Heart left ventricle (tissue), 16 donors: ENCODE data around the gene PCSK5. TPM values are rescaled to one million over a fixed set of nuclear protein-coding genes. Genes with fewer than 3 reads are reported as not detected.

Source experiments
- ATAC-seq, 4 donors: fragments of 200-7000 bp; cut with Tn5 transposase; one replicate each; pipeline ENCODE4 v1.9.1; 2020 to 2022; ENCODE audit warnings: moderate library complexity in 4 of 4, mild to moderate bottlenecking in 3 of 4, moderate number of reproducible peaks in 1 of 4
- DNase-seq, 5 donors: peaks; one replicate each; pipeline ENCODE4 v3.0.0-alpha.2; 2020
- H3K27ac ChIP-seq, 12 donors: fragments of 200-600 bp; sonication (generic) in 4 of 12; one replicate each; pipeline versions ENCODE4 v1.5.0 to v1.8.0; 2016 to 2022; ENCODE audit warnings: mild to moderate bottlenecking in 2 of 12
- H3K27me3 ChIP-seq, 9 donors: fragments of 200-600 bp; sonication (generic) in 2 of 9; one replicate each; pipeline versions ENCODE4 v1.5.1 to v1.8.0; 2016 to 2022; ENCODE audit warnings: mild to moderate bottlenecking in 3 of 9
- H3K36me3 ChIP-seq, 9 donors: fragments of 200-600 bp; sonication (generic) in 2 of 9; one replicate each; pipeline versions ENCODE4 v1.5.0 to v1.8.0; 2018 to 2022; ENCODE audit warnings: mild to moderate bottlenecking in 2 of 9
- H3K4me1 ChIP-seq, 12 donors: fragments of 200-600 bp; sonication (generic) in 4 of 12; one replicate each; pipeline versions ENCODE4 v1.5.0 to v1.8.0; 2016 to 2022; ENCODE audit warnings: mild to moderate bottlenecking in 3 of 12
- H3K4me3 ChIP-seq, 12 donors: fragments of 200-600 bp; sonication (generic) in 4 of 12; one replicate each; pipeline versions ENCODE4 v1.5.0 to v1.8.0; 2017 to 2022; ENCODE audit warnings: mild to moderate bottlenecking in 9 of 12, moderate library complexity in 4 of 12
- H3K9me3 ChIP-seq, 12 donors: fragments of 200-600 bp; sonication (generic) in 4 of 12; one replicate each; pipeline versions ENCODE4 v1.5.0 to v1.8.0; 2016 to 2022; ENCODE audit warnings: mild to moderate bottlenecking in 1 of 12
- POLR2A ChIP-seq, 2 donors: fragments of 450-650 bp; IDR thresholded peaks; one replicate each; pipeline ENCODE4 v1.6.1; 2017; ENCODE audit warnings: antibody characterized with exemption in 2 of 2, mild to moderate bottlenecking in 2 of 2, moderate library complexity in 2 of 2
- WGBS, 4 donors: extraction: QIAGEN DNeasy Blood & Tissue Kit in 2 of 4; methylation state at CpG; one replicate each; pipeline versions ENCODE4 v1.1.5 to v1.1.7; 2013 to 2018; 5-methylcytosine and 5-hydroxymethylcytosine counted together
- intact Hi-C, 10 donors: fragments of 100-400 bp; cut with DNase I; formaldehyde crosslinking; loops; one replicate each; pipeline versions ENCODE4 v1.11.1 to v1.14.2; 2022
- polyA plus RNA-seq, 2 donors: library from polyadenylated mRNA; stranded (reverse); fragments of 200-250 nt; gene quantifications; one replicate each; pipeline ENCODE4 v1.2.3, GENCODE V29; 2013
- total RNA-seq, 9 donors: library from RNA; depleted of rRNA in 2 of 9; stranded (reverse); fragments of >200 nt in 2 of 9; fragmentation: NEBNext Ultra II Directional in 3 of 9; extraction: Animal tissue kit (Norgen Biotek cat#: 25700) in 3 of 9; gene quantifications; one replicate each; pipeline versions ENCODE4 v1.1.0 to v1.2.4, GENCODE V29; 2016 to 2023
- TF ChIP-seq, protein P1 (sequence below), 12 donors: fragments of 200-600 bp; sonication (generic) in 4 of 12; IDR thresholded peaks; one replicate each; pipeline versions ENCODE4 v1.5.0 to v1.8.0; 2018 to 2022; ENCODE audit warnings: antibody characterized with exemption in 12 of 12, mild to moderate bottlenecking in 5 of 12
- donor health status: ischemic (EF 13 %, LVEDD 7.1; RV severe dilation, severe dysfunction).
- donor health status: healthy with polysubstance abuse.
- donor health status: DM: no; HTN: yes; CAD: no.
- donor health status: DM: no; HTN: no; CAD: no.
- donor health status: ischemic (EF 25% LVEDD 6.9; RV normal size, moderate dysfunction).
- donor health status: ischemic (EF 25% LVEDD 5.7; RV mildly dilated, moderate dysfunction).
- donor health status: healthy.
- donor health status: DM: yes; HTN: yes; CAD: no.
- donor health status: ischemic (EF 35%, LVEDD 5.7; RV mildly dilated, moderate dysfunction).
- donor health status: nonischemic (EF 11% LVEDD 7.7; RV severe dilation, severe dysfunction).
- donor health status: DM: yes; HTN: yes; CAD: no.
- donor health status: PGD.
- donor health status: ischemic (EF 29% LVEDD 5.4; RV normal size, mild dysfunction).
- donor health status: nonischemic (EF 23%, LVEDD 6.1; RV moderate dilation, normal function).

PCSK5 gene
- total and polyA plus RNA-seq, 11 donors, result 1.3 to 13.6 (median 5.9) TPM

DNA sequence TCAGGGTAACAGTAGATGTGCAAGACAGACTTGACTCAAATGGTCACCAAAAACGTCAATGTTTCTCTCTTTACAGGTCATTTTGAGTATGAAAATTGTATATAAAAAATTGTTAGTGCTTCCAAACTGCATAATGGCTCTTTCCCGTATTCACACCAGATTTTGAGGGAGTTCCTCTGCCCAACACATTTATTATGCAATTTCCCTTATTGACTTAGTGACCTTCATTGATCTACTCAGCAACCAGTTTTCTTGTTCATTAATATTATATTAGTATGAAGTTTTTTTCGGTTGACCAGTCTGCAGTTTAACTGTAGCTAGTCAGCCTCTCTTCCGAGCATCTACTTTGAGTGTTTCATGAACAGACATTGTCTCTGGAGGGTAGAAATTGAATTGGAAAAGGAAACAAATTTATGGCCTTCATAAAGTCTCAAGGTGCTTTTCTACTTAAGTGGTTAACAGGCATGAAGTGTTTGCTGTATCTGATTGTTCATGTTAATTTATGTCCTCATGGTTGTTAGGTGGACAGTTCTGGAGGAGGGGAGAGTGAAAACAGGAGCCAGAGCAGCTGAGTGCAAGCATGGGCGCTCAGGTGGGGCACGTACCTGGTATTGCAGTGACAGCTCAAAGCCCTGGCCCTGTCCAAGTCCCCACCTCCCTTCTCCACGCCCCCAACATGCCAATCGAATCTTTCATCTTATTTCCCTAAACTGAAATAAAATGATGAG is 263.6 kb downstream of the PCSK5 start:
- 91 to 97% (median 92%) methylated on average over 8 of the region's 8 CpGs for WGBS, 4 donors
- TF ChIP-seq, protein P1, sequence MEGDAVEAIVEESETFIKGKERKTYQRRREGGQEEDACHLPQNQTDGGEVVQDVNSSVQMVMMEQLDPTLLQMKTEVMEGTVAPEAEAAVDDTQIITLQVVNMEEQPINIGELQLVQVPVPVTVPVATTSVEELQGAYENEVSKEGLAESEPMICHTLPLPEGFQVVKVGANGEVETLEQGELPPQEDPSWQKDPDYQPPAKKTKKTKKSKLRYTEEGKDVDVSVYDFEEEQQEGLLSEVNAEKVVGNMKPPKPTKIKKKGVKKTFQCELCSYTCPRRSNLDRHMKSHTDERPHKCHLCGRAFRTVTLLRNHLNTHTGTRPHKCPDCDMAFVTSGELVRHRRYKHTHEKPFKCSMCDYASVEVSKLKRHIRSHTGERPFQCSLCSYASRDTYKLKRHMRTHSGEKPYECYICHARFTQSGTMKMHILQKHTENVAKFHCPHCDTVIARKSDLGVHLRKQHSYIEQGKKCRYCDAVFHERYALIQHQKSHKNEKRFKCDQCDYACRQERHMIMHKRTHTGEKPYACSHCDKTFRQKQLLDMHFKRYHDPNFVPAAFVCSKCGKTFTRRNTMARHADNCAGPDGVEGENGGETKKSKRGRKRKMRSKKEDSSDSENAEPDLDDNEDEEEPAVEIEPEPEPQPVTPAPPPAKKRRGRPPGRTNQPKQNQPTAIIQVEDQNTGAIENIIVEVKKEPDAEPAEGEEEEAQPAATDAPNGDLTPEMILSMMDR (IDR thresholded peaks at IDR 0.05), result no peak
- TF ChIP-seq POLR2A (IDR thresholded peaks at IDR 0.05), result no peak
- intact Hi-C loops, result loop anchor here in 1 of 10 donors (10.0 kb wide), 1 partner anchor 59 kb away; no protein-coding TSS in a partner anchor

DNA sequence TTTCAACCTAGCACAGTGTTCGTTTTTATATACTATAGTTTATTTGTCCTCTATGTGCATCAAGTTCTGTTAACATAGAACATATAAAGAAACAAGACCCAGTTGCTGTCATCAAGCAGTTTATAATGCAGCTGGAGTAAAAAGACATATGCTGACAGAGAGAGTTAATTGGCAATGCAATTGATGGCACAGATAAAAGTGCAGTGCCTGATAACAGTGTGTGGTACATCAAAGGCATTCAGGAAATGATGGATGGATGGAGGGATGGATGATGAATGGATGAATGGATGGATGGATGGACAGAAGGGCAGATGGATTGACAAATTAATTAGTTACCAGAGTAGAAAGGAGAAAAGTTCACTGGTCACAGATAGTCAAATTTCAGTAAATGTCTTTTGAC is 264.9 kb downstream of the PCSK5 start:
- ATAC-seq (no peak), DNase-seq (no peak)
- Histone ChIP-seq H3K4me3 (no peak overlapping the region), H3K4me1 (no peaks in the 10 kb centered on the region), H3K27ac (no peak overlapping the region), H3K9me3 (no peaks in the 10 kb centered on the region), H3K36me3 (peaks cover 0 to 33% (median 3%) of the 10 kb centered on the region in 9 donors), H3K27me3 (no peaks in the 10 kb centered on the region)
- 84 to 96% (median 87%) methylated on average over 1 of the region's 1 CpG for WGBS, 4 donors
- intact Hi-C loops, result loop anchor here in 1 of 10 donors (10.0 kb wide), 1 partner anchor 61 kb away; no protein-coding TSS in a partner anchor
- TF ChIP-seq POLR2A (IDR thresholded peaks at IDR 0.05), result no peak
- TF ChIP-seq, protein P1 (IDR thresholded peaks at IDR 0.05), result no peak

More for the DNA sequence above, 263.6 kb downstream of the PCSK5 start:
- no peak for DNase-seq
- Histone ChIP-seq H3K4me1 (peaks cover 0 to 3% (median 0%) of the 10 kb centered on the region in 12 donors), H3K27me3 (no peaks in the 10 kb centered on the region), H3K4me3 (no peak overlapping the region), H3K9me3 (no peaks in the 10 kb centered on the region), H3K27ac (no peak overlapping the region), H3K36me3 (peaks cover 0 to 21% (median 3%) of the 10 kb centered on the region in 9 donors)
- ATAC-seq, result no peak

DNA sequence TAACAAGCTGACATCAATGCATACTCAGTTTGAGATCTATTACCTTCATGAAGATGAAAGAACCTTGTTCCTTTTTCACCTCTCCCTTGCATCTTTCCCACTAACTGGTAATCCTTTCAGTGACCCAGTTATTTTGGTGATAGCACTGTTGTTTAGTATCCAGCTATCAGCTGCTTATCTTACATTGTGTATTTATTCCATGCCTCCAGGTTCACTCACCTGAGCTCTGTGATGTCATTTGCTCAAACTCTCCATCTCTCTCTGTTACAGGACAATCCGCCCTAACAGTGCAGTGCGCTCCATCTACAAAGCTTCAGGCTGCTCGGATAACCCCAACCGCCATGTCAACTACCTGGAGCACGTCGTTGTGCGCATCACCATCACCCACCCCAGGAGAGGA is 268.2 kb downstream of the PCSK5 start:
- 83 to 99% (median 94%) methylated on average over 7 of the region's 7 CpGs for WGBS, 4 donors
- peaks cover 0 to 25% (median 11%) of the 10 kb centered on the region in 12 donors for H3K4me1 ChIP-seq
- H3K27ac ChIP-seq, result no peak overlapping the region
- TF ChIP-seq, protein P1 (IDR thresholded peaks at IDR 0.05), result no peak
- no peak for TF ChIP-seq POLR2A (IDR thresholded peaks at IDR 0.05)
- DNase-seq (no peak), ATAC-seq (no peak)
- no peaks in the 10 kb centered on the region for H3K9me3 ChIP-seq
- H3K36me3 ChIP-seq, result peaks cover 0 to 39% (median 7%) of the 10 kb centered on the region in 9 donors
- no peaks in the 10 kb centered on the region for H3K27me3 ChIP-seq
- intact Hi-C loops, result loop anchor here in 1 of 10 donors (10.0 kb wide), 1 partner anchor 64 kb away; no protein-coding TSS in a partner anchor
- H3K4me3 ChIP-seq, result no peak overlapping the region

GRCh38 chr9:76159293-76159926 is 268.9 kb downstream of the PCSK5 start:
- no peak overlapping the region for H3K27ac ChIP-seq
- DNase-seq, result no peak
- ATAC-seq, result no peak
- peaks cover 0 to 25% (median 11%) of the 10 kb centered on the region in 12 donors for H3K4me1 ChIP-seq
- intact Hi-C loops, result loop anchor here in 1 of 10 donors (10.0 kb wide), 1 partner anchor 65 kb away; no protein-coding TSS in a partner anchor
- no peaks in the 10 kb centered on the region for H3K9me3 ChIP-seq
- TF ChIP-seq, protein P1 (IDR thresholded peaks at IDR 0.05), result no peak
- TF ChIP-seq POLR2A (IDR thresholded peaks at IDR 0.05), result no peak
- no peaks in the 10 kb centered on the region for H3K27me3 ChIP-seq
- 94 to 97% (median 96%) methylated on average over 11 of the region's 11 CpGs for WGBS, 4 donors
- H3K36me3 ChIP-seq, result peaks cover 0 to 39% (median 7%) of the 10 kb centered on the region in 9 donors
- no peak overlapping the region for H3K4me3 ChIP-seq
